Cardiac muscle cell (in vitro differentiated cells and primary cell): Measurements from ENCODE around the gene ABCC4. TPM values are rescaled to one million over a fixed set of nuclear protein-coding genes. Genes with fewer than 3 reads are reported as not detected.

Source experiments
- DNase-seq, 2 donors: peaks; one replicate each; pipeline versions ENCODE4 v3.0.0 to v3.0.0-alpha.2; 2010 to 2017; ENCODE audit warnings: low read depth in 1 of 2, low spot score in 1 of 2
- H3K27ac ChIP-seq: fragments of 200-600 bp; sonication (generic); 2 replicates; pipeline ENCODE4 v1.5.1; 2016
- H3K27me3 ChIP-seq: fragments of 200-600 bp; sonication (generic); 2 replicates; pipeline ENCODE4 v1.6.0; 2016; ENCODE audit warnings: control low read depth
- H3K36me3 ChIP-seq: fragments of 200-600 bp; sonication (generic); 2 replicates; pipeline ENCODE4 v1.5.1; 2016; ENCODE audit warnings: control low read depth
- H3K4me1 ChIP-seq: fragments of 200-600 bp; sonication (generic); 2 replicates; pipeline ENCODE4 v1.8.1; 2017; ENCODE audit warnings: low read depth, mild to moderate bottlenecking, mixed run types
- H3K4me3 ChIP-seq: fragments of 200-600 bp; sonication (generic); 2 replicates; pipeline ENCODE4 v1.5.1; 2016; ENCODE audit warnings: mild to moderate bottlenecking
- H3K9me3 ChIP-seq: fragments of 200-600 bp; sonication (generic); 2 replicates; pipeline ENCODE4 v1.5.1; 2017; ENCODE audit warnings: low read depth, mild to moderate bottlenecking, control low read depth
- CTCF ChIP-seq: IDR thresholded peaks from 2 replicates; pipeline ENCODE4 v1.5.1; 2012; ENCODE audit warnings: low read depth, mild to moderate bottlenecking, low read length
- polyA plus RNA-seq: library from polyadenylated mRNA; unstranded; fragments of >200 nt; fragmentation: Nextera tagmentation; extraction: Ambion mirVana; gene quantifications from 2 replicates; pipeline ENCODE4 v1.2.1, GENCODE V29; 2016
- total RNA-seq: library from RNA; depleted of rRNA; stranded (reverse); fragments of >200 nt; gene quantifications from 2 replicates; pipeline ENCODE4 v1.2.3, GENCODE V29; 2016

The ABCC4 gene
- total and polyA plus RNA-seq, 2 experiments from 2014 or later = 1.6 to 5.0 TPM

DNA sequence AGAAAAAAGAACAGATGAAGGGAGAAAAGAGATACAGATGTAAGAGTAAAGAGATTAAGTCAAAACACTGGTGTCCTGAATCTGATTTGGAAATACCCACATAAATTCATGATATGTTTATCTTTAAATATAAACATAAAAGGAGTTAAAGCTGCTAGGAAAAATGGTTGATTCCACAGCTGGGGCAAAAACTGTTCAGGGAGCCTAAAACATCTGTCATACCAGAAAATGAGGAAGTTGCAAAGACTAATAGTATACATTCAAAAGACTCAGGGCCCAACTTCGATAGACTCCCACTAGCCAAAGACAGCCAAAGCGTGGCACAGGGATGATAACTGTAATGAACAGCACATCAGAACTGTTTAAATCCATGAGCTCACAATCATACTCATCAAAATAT lies 62.0 kb downstream of the ABCC4 start:
- Histone ChIP-seq H3K9me3 (no peaks in the 10 kb centered on the region), H3K27ac (no peak overlapping the region), H3K36me3 (no peaks in the 10 kb centered on the region), H3K4me3 (no peak overlapping the region), H3K27me3 (no peaks in the 10 kb centered on the region), H3K4me1 (no peaks in the 10 kb centered on the region)
- no peak for TF ChIP-seq CTCF
- no peak for DNase-seq

- Histone ChIP-seq H3K4me3 (no peak overlapping the region), H3K4me1 (no peaks in the 10 kb centered on the region), H3K9me3 (no peaks in the 10 kb centered on the region), H3K27me3 (no peaks in the 10 kb centered on the region), H3K36me3 (no peaks in the 10 kb centered on the region), H3K27ac (no peak overlapping the region)
- no peak for TF ChIP-seq CTCF
- no peak for DNase-seq
These were observed 63.9 kb downstream of the ABCC4 start for GRCh38 chr13:95237310-95237870.

- Histone ChIP-seq H3K4me3 (no peak overlapping the region), H3K27ac (no peak overlapping the region), H3K9me3 (no peaks in the 10 kb centered on the region), H3K4me1 (no peaks in the 10 kb centered on the region), H3K36me3 (no peaks in the 10 kb centered on the region), H3K27me3 (no peaks in the 10 kb centered on the region)
- DNase-seq = no peak
- TF ChIP-seq CTCF = no peak
These were observed 64.5 kb downstream of the ABCC4 start for GRCh38 chr13:95236774-95237173.

GRCh38 chr13:95235974-95236373 lies 65.3 kb downstream of the ABCC4 start:
- DNase-seq = no peak
- no peak for TF ChIP-seq CTCF
- Histone ChIP-seq H3K4me3 (no peak overlapping the region), H3K9me3 (no peaks in the 10 kb centered on the region), H3K36me3 (no peaks in the 10 kb centered on the region), H3K27me3 (no peaks in the 10 kb centered on the region), H3K27ac (no peak overlapping the region), H3K4me1 (no peaks in the 10 kb centered on the region)

DNA sequence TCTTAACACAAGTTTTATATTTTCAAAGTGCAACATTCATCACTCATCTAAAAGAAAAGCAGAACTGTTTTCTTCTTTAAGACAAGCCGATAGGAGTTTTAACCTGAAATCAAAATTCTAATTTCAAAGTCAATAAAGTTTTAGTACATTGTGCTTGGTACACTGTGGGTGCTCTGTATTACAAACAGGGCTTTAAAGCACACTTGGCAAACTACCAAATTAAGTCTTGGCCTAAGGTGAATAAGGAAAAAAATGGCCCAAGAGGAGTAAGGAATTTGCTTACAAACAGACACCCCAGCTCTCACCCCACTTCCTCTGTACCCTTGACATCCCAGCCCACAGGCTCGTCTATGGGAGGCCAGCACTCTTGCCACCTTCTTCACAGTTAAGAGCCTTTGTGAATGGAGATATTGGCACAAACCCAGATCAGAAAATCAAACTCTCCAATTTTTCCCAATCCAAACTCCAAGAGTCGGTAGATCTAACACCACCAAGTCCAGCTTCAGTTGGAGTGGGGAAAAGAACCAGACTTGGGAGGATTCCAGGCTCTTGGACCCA lies 66.0 kb downstream of the ABCC4 start:
- no peak overlapping the region for H3K27ac ChIP-seq
- H3K4me1 ChIP-seq = no peaks in the 10 kb centered on the region
- H3K4me3 ChIP-seq = no peak overlapping the region
- H3K36me3 ChIP-seq = no peaks in the 10 kb centered on the region
- H3K9me3 ChIP-seq = no peaks in the 10 kb centered on the region
- no peak for TF ChIP-seq CTCF
- H3K27me3 ChIP-seq = no peaks in the 10 kb centered on the region
- peak in 1 of 2 donors; percentile 6 for DNase-seq

DNA sequence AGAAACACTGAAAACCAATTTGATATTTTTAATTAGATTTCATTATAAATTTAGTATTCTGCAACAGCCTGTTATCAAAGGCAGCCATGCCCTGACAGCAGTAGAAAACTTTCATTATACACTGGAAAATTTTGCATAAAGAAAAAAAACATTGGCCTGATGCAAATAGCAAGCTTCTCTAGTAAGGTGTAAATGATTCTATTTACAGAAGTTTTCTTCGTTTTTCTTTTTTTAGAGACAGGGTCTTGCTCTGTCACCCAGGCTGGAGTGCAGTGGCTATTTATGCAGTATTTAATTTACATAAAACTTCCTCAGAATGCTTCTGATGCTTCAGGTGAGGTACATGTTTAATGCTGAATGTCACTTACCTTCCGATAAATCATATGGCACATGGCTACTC lies 67.0 kb downstream of the ABCC4 start:
- TF ChIP-seq CTCF = no peak

More for the DNA sequence above, 67.0 kb downstream of the ABCC4 start:
- Histone ChIP-seq H3K27ac (no peak overlapping the region), H3K27me3 (no peaks in the 10 kb centered on the region), H3K4me3 (no peak overlapping the region), H3K36me3 (no peaks in the 10 kb centered on the region), H3K9me3 (no peaks in the 10 kb centered on the region), H3K4me1 (no peaks in the 10 kb centered on the region)
- no peak for DNase-seq
